PC-3 (cell line): ENCODE data around the gene PARN.

Experiments
- CTCF ChIP-seq: fragments of 300-600 bp; sonication (generic); conservative IDR thresholded peaks from 2 replicates; pipeline ENCODE4 v1.5.1; 2017; ENCODE audit warnings: antibody characterized with exemption, low read depth, mild to moderate bottlenecking, low read length
- EZH2 ChIP-seq: fragments of 300-600 bp; sonication (generic); IDR thresholded peaks from one replicate; pipeline ENCODE4 v1.6.1; 2017; ENCODE audit warnings: antibody characterized with exemption, mild to moderate bottlenecking, low read length; ENCODE audit not compliant: unreplicated experiment
- EZH2phosphoT487 ChIP-seq: fragments of 300-600 bp; sonication (generic); IDR thresholded peaks from 2 replicates; pipeline ENCODE4 v1.6.1; 2018; ENCODE audit warnings: mild to moderate bottlenecking, antibody characterized with exemption, low read length, borderline replicate concordance

GRCh38 chr16:14445937-14446715 lies 183.9 kb downstream of the PARN start:
- no peak for TF ChIP-seq CTCF
- no peak for TF ChIP-seq EZH2
- TF ChIP-seq EZH2phosphoT487 = no peak
